GM12873 (cell line): ENCODE results near the gene RIPOR3.

Source experiments
- TF ChIP-seq, protein P1 (sequence below): IDR thresholded peaks from 2 replicates; pipeline ENCODE4 v1.5.1; 2012; ENCODE audit warnings: low read depth, mild to moderate bottlenecking, moderate library complexity, low read length, control low read depth; ENCODE audit not compliant: insufficient read depth; ENCODE audit errors: missing control alignments

RIPOR3 gene

GRCh38 chr20:50678169-50678898 lies 13.0 kb downstream of the RIPOR3 start:
- TF ChIP-seq, protein P1, sequence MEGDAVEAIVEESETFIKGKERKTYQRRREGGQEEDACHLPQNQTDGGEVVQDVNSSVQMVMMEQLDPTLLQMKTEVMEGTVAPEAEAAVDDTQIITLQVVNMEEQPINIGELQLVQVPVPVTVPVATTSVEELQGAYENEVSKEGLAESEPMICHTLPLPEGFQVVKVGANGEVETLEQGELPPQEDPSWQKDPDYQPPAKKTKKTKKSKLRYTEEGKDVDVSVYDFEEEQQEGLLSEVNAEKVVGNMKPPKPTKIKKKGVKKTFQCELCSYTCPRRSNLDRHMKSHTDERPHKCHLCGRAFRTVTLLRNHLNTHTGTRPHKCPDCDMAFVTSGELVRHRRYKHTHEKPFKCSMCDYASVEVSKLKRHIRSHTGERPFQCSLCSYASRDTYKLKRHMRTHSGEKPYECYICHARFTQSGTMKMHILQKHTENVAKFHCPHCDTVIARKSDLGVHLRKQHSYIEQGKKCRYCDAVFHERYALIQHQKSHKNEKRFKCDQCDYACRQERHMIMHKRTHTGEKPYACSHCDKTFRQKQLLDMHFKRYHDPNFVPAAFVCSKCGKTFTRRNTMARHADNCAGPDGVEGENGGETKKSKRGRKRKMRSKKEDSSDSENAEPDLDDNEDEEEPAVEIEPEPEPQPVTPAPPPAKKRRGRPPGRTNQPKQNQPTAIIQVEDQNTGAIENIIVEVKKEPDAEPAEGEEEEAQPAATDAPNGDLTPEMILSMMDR, result no peak

- TF ChIP-seq, protein P1, result no peak
These were observed 14.5 kb downstream of the RIPOR3 start for GRCh38 chr20:50676858-50677257.

DNA sequence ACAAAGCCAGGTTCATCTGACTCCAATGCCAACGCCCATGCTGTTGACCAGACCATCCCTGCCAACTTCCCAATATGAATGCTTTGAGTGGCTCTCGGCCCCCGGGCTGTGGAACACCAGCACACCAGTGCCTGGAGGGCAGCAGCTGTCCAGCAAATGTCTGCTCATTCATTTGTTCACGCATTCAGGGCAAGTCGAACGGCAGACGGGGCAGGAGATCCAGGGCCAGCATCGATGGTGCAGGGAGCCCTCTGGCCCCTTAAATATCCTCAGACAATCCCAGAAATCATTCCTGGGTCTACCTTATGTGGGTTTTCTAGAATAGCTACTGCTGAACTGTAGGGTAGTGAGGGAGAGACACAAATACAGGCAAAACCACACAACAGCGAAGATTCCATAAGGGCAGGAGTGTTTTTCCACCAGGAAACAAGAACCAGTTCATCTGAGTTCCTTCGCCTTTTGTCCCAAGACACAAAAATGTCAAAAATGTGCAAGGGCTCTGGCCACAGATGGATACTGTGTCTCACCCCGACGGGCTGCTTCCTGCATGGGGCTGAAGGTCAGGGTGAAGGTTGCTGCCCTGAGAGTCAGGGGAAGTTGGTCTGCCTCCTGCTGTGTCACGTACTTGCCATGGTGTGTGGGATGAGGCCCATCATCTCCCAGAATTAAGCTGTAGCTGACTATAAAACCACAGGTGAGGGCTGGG lies 15.5 kb downstream of the RIPOR3 start:
- TF ChIP-seq, protein P1, result no peak

GRCh38 chr20:50674138-50674825 lies 17.1 kb downstream of the RIPOR3 start:
- TF ChIP-seq, protein P1, result no peak

GRCh38 chr20:50673466-50674137 lies 17.7 kb downstream of the RIPOR3 start:
- TF ChIP-seq, protein P1, result no peak

- TF ChIP-seq, protein P1, result no peak
These were observed 18.2 kb downstream of the RIPOR3 start for GRCh38 chr20:50673146-50673465.

DNA sequence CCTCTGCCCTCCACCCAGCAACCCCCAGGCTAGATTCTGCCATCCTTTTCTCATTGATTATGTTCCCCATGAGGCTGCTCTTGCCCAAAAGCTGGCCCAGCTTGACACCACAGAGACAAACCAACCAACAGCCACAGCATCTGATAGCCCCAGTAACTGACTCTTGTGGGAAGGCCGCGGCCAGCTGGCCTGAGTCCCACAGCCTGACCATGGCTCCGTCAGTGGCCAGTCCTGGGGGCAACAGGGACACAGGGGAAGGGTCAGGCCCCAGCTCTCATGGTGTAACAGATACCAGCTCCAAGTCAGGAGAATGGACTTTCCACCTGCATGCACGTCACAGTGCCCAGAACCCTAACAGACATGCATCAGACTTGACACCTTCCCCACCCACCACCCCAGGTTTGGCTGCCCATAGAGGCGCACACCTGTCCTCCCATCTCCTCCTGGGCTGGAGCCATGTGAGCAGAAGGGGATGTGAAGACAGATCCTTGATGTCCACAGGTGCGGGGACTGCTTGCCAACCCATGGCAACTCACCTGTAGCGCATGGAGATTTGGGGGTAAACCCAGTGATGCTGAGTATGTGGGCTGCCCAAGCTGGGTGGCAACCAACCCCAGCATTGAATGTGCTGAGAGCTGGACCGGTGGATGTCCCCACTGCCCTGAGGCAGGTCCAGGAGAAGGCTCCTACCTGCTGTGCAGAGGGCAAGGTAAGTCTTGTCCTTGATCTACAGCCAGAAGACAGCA lies 18.8 kb downstream of the RIPOR3 start:
- TF ChIP-seq, protein P1, result no peak
